Subcutaneous abdominal adipose tissue (tissue), 5 donors: ENCODE results near the gene GATA2.

ENCODE experiments used
- H3K27ac ChIP-seq: one replicate; pipeline ENCODE4 v1.7.0; 2013; ENCODE audit warnings: low read depth, mild to moderate bottlenecking, inconsistent platforms, low read length, moderate library complexity
- H3K27me3 ChIP-seq, 5 donors: one replicate each; pipeline ENCODE4 v1.7.0; 2013; ENCODE audit warnings: low read length in 5 of 5, inconsistent platforms in 1 of 5; ENCODE audit not compliant: control insufficient read depth in 5 of 5, insufficient read depth in 4 of 5
- H3K36me3 ChIP-seq, 5 donors: one replicate each; pipeline ENCODE4 v1.7.0; 2013; ENCODE audit warnings: low read length in 5 of 5; ENCODE audit not compliant: control insufficient read depth in 5 of 5, insufficient read depth in 5 of 5
- H3K4me1 ChIP-seq, 5 donors: one replicate each; pipeline ENCODE4 v1.7.0; 2013; ENCODE audit warnings: low read length in 5 of 5, mild to moderate bottlenecking in 3 of 5, moderate library complexity in 1 of 5; ENCODE audit not compliant: control insufficient read depth in 5 of 5, insufficient read depth in 5 of 5
- H3K4me3 ChIP-seq, 5 donors: one replicate each; pipeline ENCODE4 v1.7.0; 2013; ENCODE audit warnings: low read length in 5 of 5, low read depth in 1 of 5
- H3K9ac ChIP-seq, 5 donors: one replicate each; pipeline ENCODE4 v1.7.0; 2013; ENCODE audit warnings: low read length in 5 of 5, mild to moderate bottlenecking in 4 of 5, moderate library complexity in 3 of 5
- H3K9me3 ChIP-seq, 5 donors: one replicate each; pipeline ENCODE4 v1.7.0; 2013; ENCODE audit warnings: low read length in 5 of 5; ENCODE audit not compliant: control insufficient read depth in 5 of 5
- donor health status: healthy.
- donor health status: healthy.
- donor health status: healthy.
- donor health status: healthy.
- donor health status: healthy.

The GATA2 gene

GRCh38 chr3:128431803-128432300 lies 61.1 kb downstream of the GATA2 start:
- Histone ChIP-seq H3K9ac (no peak overlapping the region), H3K4me1 (peaks cover 0 to 28% (median 21%) of the 10 kb centered on the region in 5 donors), H3K27me3 (peaks cover 28 to 48% (median 43%) of the 10 kb centered on the region in 5 donors), H3K4me3 (no peak overlapping the region), H3K27ac (no peak overlapping the region), H3K9me3 (no peaks in the 10 kb centered on the region), H3K36me3 (no peaks in the 10 kb centered on the region)

DNA sequence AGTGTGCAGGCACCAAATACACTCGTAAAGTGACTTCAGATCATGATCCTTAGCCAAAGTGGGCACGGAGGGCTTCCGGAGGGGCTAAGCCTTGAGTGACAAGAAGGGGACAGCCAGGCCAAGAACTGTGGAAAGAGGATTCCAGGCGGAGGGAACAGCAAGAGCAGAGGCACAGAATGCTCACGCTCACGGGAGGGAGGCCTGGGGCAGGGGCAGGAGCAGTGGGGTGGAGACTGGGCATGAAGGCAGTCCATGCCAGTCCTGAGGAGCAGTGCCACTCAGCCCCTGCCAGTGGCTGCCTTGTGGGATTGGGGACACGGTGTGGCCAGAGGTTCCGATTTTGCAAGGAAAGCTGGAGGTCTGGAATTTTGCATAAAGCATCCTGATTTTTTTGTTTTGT lies 62.3 kb downstream of the GATA2 start:
- peaks cover 0 to 29% (median 21%) of the 10 kb centered on the region in 5 donors for H3K4me1 ChIP-seq
- peaks cover 28 to 48% (median 44%) of the 10 kb centered on the region in 5 donors for H3K27me3 ChIP-seq

DNA sequence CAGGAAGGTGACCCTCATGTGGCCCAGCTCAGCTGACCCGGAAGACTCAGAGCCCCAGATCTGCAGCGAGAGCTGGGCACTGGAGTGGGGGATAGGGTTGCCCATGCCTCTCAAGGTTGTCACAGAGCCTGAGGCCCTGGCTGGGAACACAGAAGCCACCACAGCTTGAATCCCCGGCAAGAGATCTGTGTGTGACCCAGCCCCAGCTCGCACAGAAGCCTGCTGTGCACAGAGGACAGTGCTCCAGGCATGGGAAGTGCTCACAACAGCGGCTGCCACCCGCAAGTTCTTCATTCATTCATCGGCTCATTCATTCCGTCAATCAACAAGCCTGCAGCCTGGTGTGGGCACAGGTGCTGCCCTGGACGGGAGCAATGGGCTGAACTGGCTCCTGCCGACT lies 62.7 kb downstream of the GATA2 start:
- Histone ChIP-seq H3K4me1 (peaks cover 0 to 25% (median 17%) of the 10 kb centered on the region in 5 donors), H3K27me3 (peaks cover 28 to 48% (median 44%) of the 10 kb centered on the region in 5 donors), H3K9me3 (no peaks in the 10 kb centered on the region), H3K4me3 (no peak overlapping the region), H3K27ac (no peak overlapping the region), H3K9ac (no peak overlapping the region), H3K36me3 (no peaks in the 10 kb centered on the region)

More for the DNA sequence above, 62.3 kb downstream of the GATA2 start:
- no peak overlapping the region for H3K4me3 ChIP-seq
- H3K9me3 ChIP-seq = no peaks in the 10 kb centered on the region
- no peak overlapping the region for H3K9ac ChIP-seq
- no peaks in the 10 kb centered on the region for H3K36me3 ChIP-seq
- H3K27ac ChIP-seq = no peak overlapping the region

- Histone ChIP-seq H3K27me3 (peaks cover 28 to 48% (median 44%) of the 10 kb centered on the region in 5 donors), H3K9me3 (no peaks in the 10 kb centered on the region), H3K36me3 (no peaks in the 10 kb centered on the region), H3K4me3 (no peak overlapping the region), H3K27ac (no peak overlapping the region), H3K9ac (no peak overlapping the region), H3K4me1 (peaks cover 0 to 20% (median 14%) of the 10 kb centered on the region in 5 donors)
Observed at GRCh38 chr3:128429751-128430150, 63.2 kb downstream of the GATA2 start.
